GM12878 (cell line): Measurements from ENCODE around the gene ARHGAP12. TPM values are rescaled to one million over a fixed set of nuclear protein-coding genes. Genes with fewer than 3 reads are reported as not detected.
A peak's percentile ranks its signal among the peaks of the same experiment; 100 is the strongest.

Source experiments
- ATAC-seq: fragments of 200-7000 bp; cut with Tn5 transposase; 3 replicates; pipeline ENCODE4 v1.9.1; 2020; ENCODE audit warnings: mild to moderate bottlenecking, moderate library complexity
- BruUV-seq: library from RNA; stranded (reverse); fragments of 400-500 nt; replicated peaks from 2 replicates; lab custom pipeline; 2021; lab: Mats Ljungman, UMichigan
- CTCF ChIA-PET: fragments of 300-600 bp; sonication (Branson Sonifier 250); formaldehyde crosslinking; extraction: SDS; loops from one replicate; lab custom pipeline; 2021; ENCODE audit warnings: inconsistent platforms; lab: Yijun Ruan, JAX
- POLR2A ChIA-PET: fragments of 350-600 bp; formaldehyde crosslinking; extraction: SDS; loops from one replicate; lab custom pipeline; 2021; ENCODE audit warnings: inconsistent platforms; lab: Charles Lee
- RAD21 ChIA-PET: fragments of 300-600 bp; sonication (Branson Sonifier 250); formaldehyde crosslinking; loops from one replicate; lab custom pipeline; 2023; ENCODE audit warnings: antibody characterized with exemption; ENCODE audit not compliant: unreplicated experiment; lab: Charles Lee
- SMC1A ChIA-PET: fragments of 300-600 bp; sonication (Branson Sonifier 250); formaldehyde crosslinking; loops from one replicate; lab custom pipeline; 2023; ENCODE audit not compliant: unreplicated experiment, uncharacterized antibody; lab: Charles Lee
- DNase-seq: peaks from one replicate; pipeline ENCODE4 v3.0.0-alpha.2; 2011; ENCODE audit warnings: low read depth, low spot score
- FAIRE-seq: peaks from 3 replicates; lab custom pipeline; 2011; peaks lifted over from hg19 to GRCh38; lab: Jason Lieb, UNC
- H2AFZ ChIP-seq: 2 replicates; pipeline ENCODE4 v1.6.0; 2011; ENCODE audit warnings: low read depth, low read length, control low read depth; ENCODE audit not compliant: control insufficient read depth
- H3K27ac ChIP-seq: 2 replicates; pipeline ENCODE4 v1.5.1; 2011; ENCODE audit warnings: control low read depth; ENCODE audit not compliant: control insufficient read depth, insufficient read depth
- H3K27me3 ChIP-seq, 2 experiments: replicated peaks in 1 of 2; 2 replicates each; pipeline versions ENCODE4 v1.6.0 to v1.6.1; 2011; ENCODE audit warnings: low read length in 1 of 2; ENCODE audit not compliant: control insufficient read depth in 2 of 2, insufficient read depth in 2 of 2
- H3K36me3 ChIP-seq, 2 experiments: 2 replicates each; pipeline ENCODE4 v1.5.1; 2011; ENCODE audit warnings: low read length in 1 of 2; ENCODE audit not compliant: control insufficient read depth in 2 of 2, insufficient read depth in 2 of 2
- H3K4me1 ChIP-seq: 2 replicates; pipeline ENCODE4 v1.6.1; 2011; ENCODE audit warnings: mild to moderate bottlenecking, low read length, moderate library complexity, mixed read lengths; ENCODE audit not compliant: control insufficient read depth, insufficient read depth
- H3K4me2 ChIP-seq: 2 replicates; pipeline ENCODE4 v1.6.0; 2011; ENCODE audit warnings: control low read depth; ENCODE audit not compliant: control insufficient read depth, insufficient read depth
- H3K4me3 ChIP-seq: fragments of 200-600 bp; sonication (generic); 2 replicates; pipeline ENCODE4 v1.5.1; 2016
- H3K79me2 ChIP-seq: 2 replicates; pipeline ENCODE4 v1.6.0; 2011; ENCODE audit warnings: low read length; ENCODE audit not compliant: control insufficient read depth, insufficient read depth
- H3K9ac ChIP-seq: 2 replicates; pipeline ENCODE4 v1.8.0; 2011; ENCODE audit warnings: low read length, control low read depth, mixed read lengths; ENCODE audit not compliant: control insufficient read depth, insufficient read depth
- H3K9me3 ChIP-seq: replicated peaks from 3 replicates; pipeline ENCODE4 v1.5.1; 2011; ENCODE audit warnings: mild to moderate bottlenecking, low read length; ENCODE audit not compliant: control insufficient read depth, insufficient read depth
- H4K20me1 ChIP-seq: 2 replicates; pipeline ENCODE4 v1.6.0; 2011; ENCODE audit not compliant: control insufficient read depth, insufficient read depth
- EED ChIP-seq: sonication (generic); IDR thresholded peaks from 2 replicates; pipeline ENCODE4 v1.6.1; 2016; ENCODE audit warnings: antibody characterized with exemption, low read depth
- HDAC6 ChIP-seq: fragments of 200-600 bp; sonication (generic); IDR thresholded peaks from one replicate; pipeline ENCODE4 v1.8.0; 2017; ENCODE audit warnings: antibody characterized with exemption; ENCODE audit not compliant: unreplicated experiment
- HDGF ChIP-seq: fragments of 450-650 bp; IDR thresholded peaks from 2 replicates; pipeline ENCODE4 v1.6.1; 2016; ENCODE audit warnings: antibody characterized with exemption
- MLLT1 ChIP-seq: fragments of 450-650 bp; IDR thresholded peaks from 2 replicates; pipeline ENCODE4 v1.6.1; 2016; ENCODE audit warnings: mild to moderate bottlenecking
- NFXL1 ChIP-seq: fragments of 450-650 bp; IDR thresholded peaks from 2 replicates; pipeline ENCODE4 v1.6.1; 2017; ENCODE audit warnings: antibody characterized with exemption, mild to moderate bottlenecking, borderline replicate concordance
- RAD21 ChIP-seq: IDR thresholded peaks from 2 replicates; pipeline ENCODE4 v1.6.1; 2011; ENCODE audit warnings: mild to moderate bottlenecking, low read depth, low read length, moderate library complexity; ENCODE audit not compliant: insufficient read depth
- SRF ChIP-seq, 2 experiments: IDR thresholded peaks; 2 replicates each; pipeline ENCODE4 v1.6.1; 2011; ENCODE audit warnings: low read depth in 2 of 2, low read length in 2 of 2, mild to moderate bottlenecking in 1 of 2, moderate library complexity in 1 of 2
- YY1 ChIP-seq: IDR thresholded peaks from 2 replicates; pipeline ENCODE4 v1.6.1; 2011; ENCODE audit warnings: low read depth, mild to moderate bottlenecking, low read length
- ZNF592 ChIP-seq: fragments of 450-650 bp; IDR thresholded peaks from 2 replicates; pipeline ENCODE4 v1.6.1; 2017; ENCODE audit warnings: mild to moderate bottlenecking, moderate library complexity
- ZNF622 ChIP-seq: fragments of 450-650 bp; IDR thresholded peaks from 2 replicates; pipeline ENCODE4 v1.6.1; 2017; ENCODE audit warnings: mild to moderate bottlenecking, inconsistent platforms
- WGBS: methylation state at CpG from one replicate; pipeline ENCODE4 v1.1.6; 2016; ENCODE audit warnings: low lambda C conversion rate; ENCODE audit not compliant: insufficient replicate concordance, insufficient coverage; ENCODE audit errors: missing lambda C conversion rate; 5-methylcytosine and 5-hydroxymethylcytosine counted together
- in situ Hi-C: fragments of 300-500 bp; cut with MboI; formaldehyde crosslinking; loops from 9 replicates; pipeline ENCODE4 v1.14.3; 2018; ENCODE audit warnings: mixed read lengths
- intact Hi-C: fragments of 100-400 bp; cut with micrococcal nuclease; formaldehyde crosslinking; loops from one replicate; pipeline ENCODE4 v1.14.2; 2022; ENCODE audit not compliant: unreplicated experiment
- polyA plus RNA-seq, 11 experiments: library from polyadenylated mRNA; depleted of rRNA in 4 of 11; unstranded in 6 of 11; stranded (reverse) in 5 of 11; fragments of >200 nt; fragmentation: Nextera tagmentation in 4 of 11; fragmentation: Illumina TruSeq in 1 of 11; extraction: Ambion mirVana in 4 of 11; extraction: Trizol in 1 of 11; gene quantifications; 1 replicate in 1 of 11; 2 replicates in 10 of 11; pipeline versions ENCODE4 v1.2.1 to v1.2.3, GENCODE V29; 2011 to 2016; ENCODE audit warnings: inconsistent platforms in 2 of 11, missing spikeins in 2 of 11, low read depth in 1 of 11
- total RNA-seq, 4 experiments: library from RNA; depleted of rRNA in 3 of 4; stranded (reverse); fragments of >200 nt in 3 of 4; fragmentation: Illumina TruSeq in 1 of 4; extraction: Trizol in 1 of 4; gene quantifications; 2 replicates each; pipeline versions ENCODE4 v1.2.1 to v1.2.3, GENCODE V29; 2013 to 2021

The ARHGAP12 gene
- total and polyA plus RNA-seq, 10 of the 15 experiments (the other 5 are each of a cell fraction or from before 2014, with no cell fraction given), result 5.4 to 15.6 (median 8.5) TPM

- no peak for TF ChIP-seq HDAC6
- 0 out of 2 replicates have a peak, but pooled peaks have one; percentile 4 for TF ChIP-seq YY1
- TF ChIP-seq, all 136 proteins: peak for 4
Measured at GRCh38 chr10:31927565-31927883, 1.1 kb downstream of the ARHGAP12 start (continued).

GRCh38 chr10:31926765-31927564 is 1.7 kb downstream of the ARHGAP12 start:
- in situ Hi-C loops, result no loop called here
- no peak for FAIRE-seq
- no peaks in the 10 kb centered on the region for H3K36me3 ChIP-seq
- H3K9ac ChIP-seq, result peak overlapping the region; percentile 32; the same call in 1 of the 2 replicates
- ATAC-seq, result no peak
- peak overlapping the region; percentile 95 for H3K4me2 ChIP-seq
- H3K9me3 ChIP-seq, result no peaks in the 10 kb centered on the region
- H3K27me3 ChIP-seq, result no peaks in the 10 kb centered on the region
- peaks cover 14% of the 10 kb centered on the region for H3K4me1 ChIP-seq
- POLR2A ChIA-PET, result interaction anchor here (1.1 kb wide), 1 partner anchor 10 kb away, joined by 3 read pairs; no protein-coding TSS in a partner anchor
- CTCF ChIA-PET, result interaction anchor here (0.7 to 1.2 kb wide), 3 partner anchors 64 to 1162 kb away, joined by 3 to 9 read pairs (median 6); no protein-coding TSS in a partner anchor
- no peak overlapping the region; the same call in 1 of the 2 replicates for H2AFZ ChIP-seq
- BruUV-seq, result no TSS peak
- DNase-seq, result no peak
- no peaks in the 10 kb centered on the region for H4K20me1 ChIP-seq
- intact Hi-C loops, result loop anchor here (5.0 to 10.0 kb wide), 2 partner anchors 50 to 448 kb away; no protein-coding TSS in a partner anchor
- SMC1A ChIA-PET, result interaction anchor here (0.8 to 1.3 kb wide), 2 partner anchors 65 to 68 kb away, joined by 3 to 4 read pairs; no protein-coding TSS in a partner anchor
- H3K79me2 ChIP-seq, result peaks cover 42% of the 10 kb centered on the region
- RAD21 ChIA-PET, result interaction anchor here (0.8 to 1.4 kb wide), 2 partner anchors 27 to 64 kb away, joined by 3 to 4 read pairs; no protein-coding TSS in a partner anchor
- WGBS, result 56% methylated on average over 22 of the region's 22 CpGs
- 0 out of 2 replicates have a peak overlapping the region, but pooled peaks have one; percentile 48 for H3K27ac ChIP-seq
- H3K4me3 ChIP-seq, result peak overlapping the region; percentile 70
- no peak for TF ChIP-seq NFXL1
- TF ChIP-seq RAD21, result no peak
- TF ChIP-seq MLLT1, result peak; percentile 96
- 0 out of 2 replicates have a peak, but pooled peaks have one; percentile 6 for TF ChIP-seq EED
- TF ChIP-seq ZNF592, result no peak
- TF ChIP-seq ZNF622, result no peak
- no peak for TF ChIP-seq HDGF
- no peak for TF ChIP-seq SRF (IDR thresholded peaks at IDR 0.05; ENCODE audit: low read depth in 2 of 2, low read length in 2 of 2)
